ENCODE measurements around the gene SLC45A2.
"Not testable (repeated sequence)": the region's sequence is repeated elsewhere in the genome, so short reads cannot be mapped to it uniquely, and the experiment has no call there.

Gene SLC45A2

GRCh38 chr5:33958176-33958575 is 26.3 kb downstream of the SLC45A2 start:
- TF ChIP-seq CTCF (conservative IDR thresholded peaks at IDR 0.05; ENCODE audit: low read depth, low read length) = no peak

GRCh38 chr5:33957577-33958150 is 26.8 kb downstream of the SLC45A2 start:
- no peaks in the 10 kb centered on the region for H3K36me3 ChIP-seq (ENCODE audit: insufficient read depth)
- no peak overlapping the region for H3K27ac ChIP-seq
- H2AFZ ChIP-seq (ENCODE audit: low read depth) = no peak overlapping the region
- no peaks in the 10 kb centered on the region for H3K27me3 ChIP-seq (ENCODE audit: insufficient read depth, low read depth)
- H4K20me1 ChIP-seq (ENCODE audit: insufficient read depth) = no peaks in the 10 kb centered on the region
- no peak overlapping the region for H3K4me2 ChIP-seq
- TF ChIP-seq CTCF (conservative IDR thresholded peaks at IDR 0.05; ENCODE audit: low read depth, low read length) = no peak
- no peaks in the 10 kb centered on the region for H3K4me1 ChIP-seq (ENCODE audit: low read depth, poor library complexity, severe bottlenecking)
- H3K4me3 ChIP-seq (IDR thresholded peaks at IDR 0.05; ENCODE audit: insufficient read depth, low read depth, low read length) = no peak overlapping the region
- no peak overlapping the region for H3K9ac ChIP-seq
- no peaks in the 10 kb centered on the region for H3K79me2 ChIP-seq (ENCODE audit: insufficient read depth, low read depth)

More at GRCh38 chr5:33958176-33958575, 26.3 kb downstream of the SLC45A2 start:
- Histone ChIP-seq H3K4me2 (no peak overlapping the region), H3K4me3 (IDR thresholded peaks at IDR 0.05; ENCODE audit: insufficient read depth, low read depth, low read length) (no peak overlapping the region), H2AFZ (ENCODE audit: low read depth) (no peak overlapping the region), H3K36me3 (ENCODE audit: insufficient read depth) (no peaks in the 10 kb centered on the region), H3K4me1 (ENCODE audit: low read depth, poor library complexity, severe bottlenecking) (no peaks in the 10 kb centered on the region), H3K9ac (no peak overlapping the region), H3K79me2 (ENCODE audit: insufficient read depth, low read depth) (no peaks in the 10 kb centered on the region), H3K27me3 (ENCODE audit: insufficient read depth, low read depth) (no peaks in the 10 kb centered on the region), H4K20me1 (ENCODE audit: insufficient read depth) (no peaks in the 10 kb centered on the region), H3K27ac (no peak overlapping the region)

- not testable (repeated sequence) for H4K20me1 ChIP-seq (ENCODE audit: insufficient read depth); H3K4me2 ChIP-seq; H2AFZ ChIP-seq (ENCODE audit: low read depth); H3K9ac ChIP-seq; H3K27me3 ChIP-seq (ENCODE audit: insufficient read depth, low read depth); H3K4me1 ChIP-seq (ENCODE audit: low read depth, poor library complexity, severe bottlenecking); H3K27ac ChIP-seq; H3K4me3 ChIP-seq (IDR thresholded peaks at IDR 0.05; ENCODE audit: insufficient read depth, low read depth, low read length); H3K79me2 ChIP-seq (ENCODE audit: insufficient read depth, low read depth); H3K36me3 ChIP-seq (ENCODE audit: insufficient read depth)
Observed at GRCh38 chr5:33952175-33952574, 32.3 kb downstream of the SLC45A2 start.

- no peak for TF ChIP-seq CTCF (conservative IDR thresholded peaks at IDR 0.05; ENCODE audit: low read depth, low read length)
Observed at GRCh38 chr5:33944543-33945132, 39.9 kb downstream of the SLC45A2 start.

GRCh38 chr5:33941090-33941489 is 43.4 kb downstream of the SLC45A2 start:
- no peak overlapping the region for H3K4me2 ChIP-seq
- H3K27me3 ChIP-seq (ENCODE audit: insufficient read depth, low read depth) = no peaks in the 10 kb centered on the region
- TF ChIP-seq CTCF (conservative IDR thresholded peaks at IDR 0.05; ENCODE audit: low read depth, low read length) = no peak
- no peaks in the 10 kb centered on the region for H4K20me1 ChIP-seq (ENCODE audit: insufficient read depth)
- no peaks in the 10 kb centered on the region for H3K79me2 ChIP-seq (ENCODE audit: insufficient read depth, low read depth)
- no peak overlapping the region for H3K9ac ChIP-seq
- H3K36me3 ChIP-seq (ENCODE audit: insufficient read depth) = no peaks in the 10 kb centered on the region
- H2AFZ ChIP-seq (ENCODE audit: low read depth) = no peak overlapping the region
- no peak overlapping the region for H3K4me3 ChIP-seq (IDR thresholded peaks at IDR 0.05; ENCODE audit: insufficient read depth, low read depth, low read length)
- no peak overlapping the region for H3K27ac ChIP-seq
- no peaks in the 10 kb centered on the region for H3K4me1 ChIP-seq (ENCODE audit: low read depth, poor library complexity, severe bottlenecking)

More at GRCh38 chr5:33944543-33945132, 39.9 kb downstream of the SLC45A2 start:
- H3K27me3 ChIP-seq (ENCODE audit: insufficient read depth, low read depth) = no peaks in the 10 kb centered on the region
- no peak overlapping the region for H3K4me2 ChIP-seq
- no peak overlapping the region for H2AFZ ChIP-seq (ENCODE audit: low read depth)
- H3K4me1 ChIP-seq (ENCODE audit: low read depth, poor library complexity, severe bottlenecking) = no peaks in the 10 kb centered on the region
- no peaks in the 10 kb centered on the region for H4K20me1 ChIP-seq (ENCODE audit: insufficient read depth)
- H3K9ac ChIP-seq = no peak overlapping the region
- H3K79me2 ChIP-seq (ENCODE audit: insufficient read depth, low read depth) = no peaks in the 10 kb centered on the region
- no peaks in the 10 kb centered on the region for H3K36me3 ChIP-seq (ENCODE audit: insufficient read depth)
- H3K27ac ChIP-seq = no peak overlapping the region
- no peak overlapping the region for H3K4me3 ChIP-seq (IDR thresholded peaks at IDR 0.05; ENCODE audit: insufficient read depth, low read depth, low read length)

Measured in KMS-11 (cell line).